NB4 (cell line): ENCODE results near the gene LAG3.
A peak's percentile ranks its signal among the peaks of the same experiment; 100 is the strongest.

Source experiments
- DNase-seq: peaks from one replicate; pipeline ENCODE4 v3.0.0; 2010; ENCODE audit warnings: low read depth
- H3K4me3 ChIP-seq: one replicate; pipeline ENCODE4 v1.5.1; 2011; ENCODE audit warnings: mild to moderate bottlenecking, low read depth, low read length, moderate library complexity
- MYC ChIP-seq: IDR thresholded peaks from 2 replicates; pipeline ENCODE4 v1.6.1; 2011; ENCODE audit warnings: low read depth, low read length
- POLR2A ChIP-seq: IDR thresholded peaks from 2 replicates; pipeline ENCODE4 v1.6.1; 2011; ENCODE audit warnings: mild to moderate bottlenecking; ENCODE audit not compliant: insufficient read length; ENCODE audit errors: extremely low read depth
- TF ChIP-seq, protein P1 (sequence below): IDR thresholded peaks from 2 replicates; pipeline ENCODE4 v1.6.1; 2011; ENCODE audit warnings: low read depth, low read length
- TF ChIP-seq, protein P2 (sequence below): IDR thresholded peaks from one replicate; pipeline ENCODE4 v1.5.1; 2012; ENCODE audit warnings: low read depth, low read length

Gene LAG3

DNA sequence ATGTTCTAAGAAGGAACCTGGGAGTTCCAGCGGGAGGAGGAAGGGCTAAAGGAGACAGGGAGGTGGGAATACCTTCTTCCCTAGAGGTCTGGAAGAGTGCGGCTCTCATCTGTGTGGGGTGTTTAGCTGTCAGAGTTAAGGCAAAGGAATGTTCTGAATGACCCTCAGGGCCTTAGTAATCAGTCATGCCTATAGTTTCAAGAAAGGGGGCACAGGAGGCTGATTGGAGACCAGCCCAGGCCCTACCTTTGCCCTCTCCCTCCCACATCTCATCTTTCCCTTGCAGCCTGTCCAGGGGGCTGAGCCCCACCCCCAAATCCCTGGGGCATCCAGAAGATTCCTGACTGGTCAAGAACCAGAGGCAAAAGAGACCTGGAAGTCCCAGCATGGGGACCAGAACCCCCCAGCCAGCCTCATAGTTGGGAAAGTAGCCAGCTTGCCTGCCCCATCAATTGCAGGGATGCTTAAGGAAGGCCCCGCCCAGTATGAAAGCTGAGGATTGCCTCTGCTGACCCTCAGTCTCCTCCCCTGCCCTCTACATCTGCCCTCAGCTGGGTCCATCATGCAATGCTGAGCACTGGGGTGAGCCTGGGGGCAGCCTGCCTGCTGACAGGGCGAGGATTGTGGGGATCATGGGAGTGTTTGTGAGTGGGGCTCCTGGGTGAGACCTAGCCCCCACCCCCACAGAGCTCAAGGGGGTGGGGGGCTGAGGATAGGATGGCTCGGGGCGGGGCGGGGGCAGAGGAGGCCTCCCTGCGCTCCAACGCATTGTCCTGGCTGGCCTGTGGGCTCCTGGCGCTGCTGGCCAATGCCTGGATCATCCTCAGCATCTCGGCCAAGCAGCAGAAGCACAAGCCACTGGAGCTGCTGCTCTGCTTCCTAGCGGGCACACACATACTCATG lies 51.1 kb downstream of the LAG3 start:
- DNase-seq = no peak
- no peak for TF ChIP-seq MYC
- no peak for TF ChIP-seq POLR2A
- TF ChIP-seq, protein P1, sequence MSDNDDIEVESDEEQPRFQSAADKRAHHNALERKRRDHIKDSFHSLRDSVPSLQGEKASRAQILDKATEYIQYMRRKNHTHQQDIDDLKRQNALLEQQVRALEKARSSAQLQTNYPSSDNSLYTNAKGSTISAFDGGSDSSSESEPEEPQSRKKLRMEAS = no peak
- TF ChIP-seq, protein P2, sequence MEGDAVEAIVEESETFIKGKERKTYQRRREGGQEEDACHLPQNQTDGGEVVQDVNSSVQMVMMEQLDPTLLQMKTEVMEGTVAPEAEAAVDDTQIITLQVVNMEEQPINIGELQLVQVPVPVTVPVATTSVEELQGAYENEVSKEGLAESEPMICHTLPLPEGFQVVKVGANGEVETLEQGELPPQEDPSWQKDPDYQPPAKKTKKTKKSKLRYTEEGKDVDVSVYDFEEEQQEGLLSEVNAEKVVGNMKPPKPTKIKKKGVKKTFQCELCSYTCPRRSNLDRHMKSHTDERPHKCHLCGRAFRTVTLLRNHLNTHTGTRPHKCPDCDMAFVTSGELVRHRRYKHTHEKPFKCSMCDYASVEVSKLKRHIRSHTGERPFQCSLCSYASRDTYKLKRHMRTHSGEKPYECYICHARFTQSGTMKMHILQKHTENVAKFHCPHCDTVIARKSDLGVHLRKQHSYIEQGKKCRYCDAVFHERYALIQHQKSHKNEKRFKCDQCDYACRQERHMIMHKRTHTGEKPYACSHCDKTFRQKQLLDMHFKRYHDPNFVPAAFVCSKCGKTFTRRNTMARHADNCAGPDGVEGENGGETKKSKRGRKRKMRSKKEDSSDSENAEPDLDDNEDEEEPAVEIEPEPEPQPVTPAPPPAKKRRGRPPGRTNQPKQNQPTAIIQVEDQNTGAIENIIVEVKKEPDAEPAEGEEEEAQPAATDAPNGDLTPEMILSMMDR = no peak
- H3K4me3 ChIP-seq = no peak overlapping the region

DNA sequence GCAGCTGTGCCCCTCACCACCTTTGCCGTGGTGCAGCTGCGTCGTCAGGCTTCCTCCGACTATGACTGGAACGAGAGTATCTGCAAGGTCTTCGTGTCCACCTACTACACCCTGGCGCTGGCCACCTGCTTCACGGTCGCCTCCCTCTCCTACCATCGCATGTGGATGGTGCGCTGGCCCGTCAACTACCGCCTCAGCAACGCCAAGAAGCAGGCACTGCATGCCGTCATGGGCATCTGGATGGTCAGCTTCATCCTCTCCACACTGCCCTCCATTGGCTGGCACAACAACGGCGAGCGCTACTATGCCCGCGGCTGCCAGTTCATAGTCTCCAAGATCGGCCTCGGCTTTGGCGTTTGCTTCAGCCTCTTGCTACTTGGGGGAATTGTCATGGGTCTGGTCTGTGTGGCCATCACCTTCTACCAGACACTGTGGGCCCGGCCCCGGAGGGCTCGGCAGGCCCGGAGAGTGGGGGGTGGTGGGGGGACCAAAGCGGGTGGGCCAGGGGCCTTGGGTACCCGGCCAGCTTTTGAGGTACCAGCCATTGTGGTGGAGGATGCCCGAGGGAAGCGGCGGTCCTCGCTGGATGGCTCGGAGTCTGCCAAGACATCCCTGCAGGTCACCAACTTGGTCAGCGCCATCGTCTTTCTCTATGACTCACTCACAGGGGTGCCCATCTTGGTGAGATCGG lies 51.9 kb downstream of the LAG3 start:
- H3K4me3 ChIP-seq = no peak overlapping the region
- TF ChIP-seq MYC (no peak), POLR2A (no peak)
- TF ChIP-seq, protein P2 = no peak
- TF ChIP-seq, protein P1 = no peak
- DNase-seq = no peak

DNA sequence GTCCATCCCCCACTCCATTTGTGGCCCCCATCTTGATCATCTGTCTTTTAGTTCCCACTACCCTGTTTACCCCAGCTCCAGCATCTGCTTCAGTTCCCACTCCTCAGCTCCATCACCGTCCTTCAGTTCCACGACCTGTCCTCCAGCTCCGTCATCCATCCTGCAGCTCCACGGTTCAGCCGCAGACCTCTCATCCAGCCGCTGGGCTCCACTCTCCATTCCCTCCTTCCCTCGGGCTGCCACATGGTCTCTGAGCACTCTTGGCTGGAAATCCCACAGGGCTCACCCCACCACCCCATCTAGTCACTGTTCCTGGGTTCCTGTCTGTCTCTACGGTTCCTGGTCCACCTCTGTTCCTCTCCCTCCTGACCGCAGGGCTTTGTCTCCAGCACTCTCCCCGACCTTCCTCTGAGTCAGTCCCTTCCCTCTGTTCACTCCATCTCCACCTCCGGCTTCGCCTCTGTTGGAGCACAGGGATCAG lies 52.6 kb downstream of the LAG3 start:
- DNase-seq = no peak
- H3K4me3 ChIP-seq = no peak overlapping the region
- TF ChIP-seq POLR2A = no peak
- TF ChIP-seq MYC = no peak
- TF ChIP-seq, protein P2 = no peak
- TF ChIP-seq, protein P1 = no peak

DNA sequence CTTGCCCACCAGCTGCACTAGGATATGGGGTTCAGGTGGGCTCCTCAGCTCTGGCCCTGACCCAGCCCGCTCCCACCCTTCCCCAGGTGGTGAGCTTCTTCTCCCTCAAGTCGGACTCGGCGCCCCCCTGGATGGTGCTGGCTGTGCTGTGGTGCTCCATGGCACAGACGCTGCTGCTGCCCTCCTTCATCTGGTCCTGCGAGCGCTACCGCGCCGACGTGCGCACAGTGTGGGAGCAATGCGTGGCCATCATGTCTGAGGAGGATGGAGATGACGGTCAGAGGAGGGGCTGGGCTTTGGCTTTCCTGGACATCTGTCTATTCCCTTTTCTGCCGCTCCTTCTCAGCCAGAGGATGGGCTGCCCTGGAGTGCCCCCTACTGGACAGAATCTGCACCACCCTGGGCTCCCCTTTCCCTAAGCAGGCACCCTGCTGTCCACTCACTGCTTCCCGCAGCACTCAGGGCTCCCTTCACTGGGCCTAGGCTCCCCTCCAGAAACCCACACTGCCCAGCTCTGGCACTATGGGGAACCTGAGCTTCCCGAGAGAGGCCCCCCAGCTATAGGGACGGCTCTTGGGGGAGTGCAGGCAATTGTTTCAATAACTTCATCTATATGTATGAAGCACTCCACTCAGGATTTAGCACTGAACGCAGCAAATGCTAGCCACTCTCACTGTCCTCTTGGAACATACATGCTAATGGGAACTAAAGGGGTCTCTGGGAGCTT lies 53.2 kb downstream of the LAG3 start:
- peak; percentile 81 for DNase-seq
- TF ChIP-seq, protein P1 = 0 out of 2 replicates have a peak, but pooled peaks have one; percentile 11
- TF ChIP-seq, protein P2 = peak; percentile 89
- TF ChIP-seq MYC (peak; percentile 69), POLR2A (no peak)
- no peak overlapping the region for H3K4me3 ChIP-seq

DNA sequence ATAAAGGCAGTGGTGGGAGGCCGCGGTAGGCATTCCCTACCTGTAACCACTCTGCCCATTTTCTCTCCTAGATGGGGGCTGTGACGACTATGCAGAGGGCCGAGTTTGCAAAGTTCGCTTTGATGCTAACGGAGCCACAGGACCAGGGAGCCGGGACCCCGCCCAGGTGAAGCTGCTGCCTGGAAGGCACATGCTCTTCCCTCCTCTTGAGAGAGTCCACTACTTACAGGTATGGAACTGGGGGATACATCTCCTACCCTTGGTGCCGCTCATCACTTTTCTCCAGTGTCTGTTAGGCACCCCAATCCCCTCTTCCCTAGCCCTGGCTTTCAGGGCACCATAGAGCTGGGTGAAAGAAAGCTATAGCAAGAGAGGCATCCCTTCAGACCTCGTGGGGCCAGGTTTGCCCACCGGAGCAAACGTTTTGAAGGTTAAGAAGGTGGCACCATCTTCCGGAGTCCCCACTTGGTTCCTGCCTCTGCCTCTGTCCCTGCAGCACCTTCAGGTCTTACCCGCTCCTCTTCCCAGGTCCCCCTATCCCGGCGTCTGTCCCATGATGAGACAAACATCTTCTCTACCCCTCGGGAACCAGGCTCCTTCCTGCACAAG lies 53.9 kb downstream of the LAG3 start:
- TF ChIP-seq, protein P2 = no peak
- TF ChIP-seq MYC (no peak), POLR2A (no peak)
- TF ChIP-seq, protein P1 = no peak
- DNase-seq = no peak
- H3K4me3 ChIP-seq = no peak overlapping the region
